HEK293 (cell line): Measurements from ENCODE around the gene C3.

Experiments
- KLF1 ChIP-seq: fragments of 450-650 bp; formaldehyde crosslinking; IDR thresholded peaks from 2 replicates; pipeline ENCODE4 v1.5.1; 2016; ENCODE audit warnings: missing biosample characterization, missing genetic modification characterization
- KLF16 ChIP-seq: fragments of 450-650 bp; formaldehyde crosslinking; IDR thresholded peaks from 2 replicates; pipeline ENCODE4 v1.5.1; 2017; ENCODE audit warnings: missing biosample characterization, missing genetic modification characterization
- KLF8 ChIP-seq: fragments of 450-650 bp; formaldehyde crosslinking; IDR thresholded peaks from 2 replicates; pipeline ENCODE4 v1.5.1; 2016; ENCODE audit warnings: missing biosample characterization, missing genetic modification characterization
- KLF9 ChIP-seq: fragments of 450-650 bp; formaldehyde crosslinking; IDR thresholded peaks from 2 replicates; pipeline ENCODE4 v1.5.1; 2016; ENCODE audit warnings: missing biosample characterization, missing genetic modification characterization, low read depth
- OVOL3 ChIP-seq: fragments of 450-650 bp; formaldehyde crosslinking; IDR thresholded peaks from 2 replicates; pipeline ENCODE4 v1.5.1; 2016; ENCODE audit warnings: missing biosample characterization, missing genetic modification characterization
- PRDM6 ChIP-seq: fragments of 450-650 bp; formaldehyde crosslinking; IDR thresholded peaks from 2 replicates; pipeline ENCODE4 v1.5.1; 2017; ENCODE audit warnings: missing biosample characterization, missing genetic modification characterization
- SALL2 ChIP-seq: fragments of 450-650 bp; formaldehyde crosslinking; IDR thresholded peaks from 2 replicates; pipeline ENCODE4 v1.5.0; 2017; ENCODE audit warnings: missing biosample characterization, mild to moderate bottlenecking, missing genetic modification characterization, borderline replicate concordance
- SP3 ChIP-seq: fragments of 450-650 bp; formaldehyde crosslinking; IDR thresholded peaks from 2 replicates; pipeline ENCODE4 v1.5.1; 2016; ENCODE audit warnings: missing biosample characterization, missing genetic modification characterization
- ZBTB7A ChIP-seq: fragments of 450-650 bp; formaldehyde crosslinking; IDR thresholded peaks from 2 replicates; pipeline ENCODE4 v1.5.1; 2016; ENCODE audit warnings: low read depth, missing biosample characterization, missing genetic modification characterization
- ZEB2 ChIP-seq: fragments of 450-650 bp; formaldehyde crosslinking; IDR thresholded peaks from 2 replicates; pipeline ENCODE4 v1.5.1; 2016; ENCODE audit warnings: missing biosample characterization, missing genetic modification characterization
- ZFHX2 ChIP-seq: fragments of 450-650 bp; formaldehyde crosslinking; conservative IDR thresholded peaks from 2 replicates; pipeline ENCODE4 v1.5.1; 2016; ENCODE audit warnings: missing biosample characterization, missing genetic modification characterization
- ZNF138 ChIP-seq: fragments of 450-650 bp; formaldehyde crosslinking; IDR thresholded peaks from 2 replicates; pipeline ENCODE4 v1.5.1; 2016; ENCODE audit warnings: missing biosample characterization, missing genetic modification characterization, borderline replicate concordance
- ZNF146 ChIP-seq: fragments of 450-650 bp; formaldehyde crosslinking; IDR thresholded peaks from 2 replicates; pipeline ENCODE4 v1.5.1; 2016; ENCODE audit warnings: missing biosample characterization, missing genetic modification characterization
- ZNF274 ChIP-seq, 2 experiments: fragments of 200-500 bp in 1 of 2; fragments of 450-650 bp in 1 of 2; sonication (Bioruptor generic) in 1 of 2; formaldehyde crosslinking in 1 of 2; IDR thresholded peaks; 2 replicates each; pipeline versions ENCODE4 v1.5.1 to v1.6.1; 2014 to 2016; ENCODE audit warnings: borderline replicate concordance in 1 of 2, inconsistent platforms in 1 of 2, low read length in 1 of 2, missing biosample characterization in 1 of 2, missing genetic modification characterization in 1 of 2
- ZNF280C ChIP-seq: fragments of 450-650 bp; formaldehyde crosslinking; IDR thresholded peaks from 2 replicates; pipeline ENCODE4 v1.5.1; 2016; ENCODE audit warnings: missing biosample characterization, missing genetic modification characterization
- ZNF530 ChIP-seq: fragments of 450-650 bp; formaldehyde crosslinking; IDR thresholded peaks from 2 replicates; pipeline ENCODE4 v1.5.1; 2016; ENCODE audit warnings: low read depth, missing biosample characterization, missing genetic modification characterization
- ZNF548 ChIP-seq: fragments of 450-650 bp; formaldehyde crosslinking; IDR thresholded peaks from 2 replicates; pipeline ENCODE4 v1.5.1; 2016; ENCODE audit warnings: missing biosample characterization, missing genetic modification characterization
- ZNF600 ChIP-seq: fragments of 450-650 bp; formaldehyde crosslinking; IDR thresholded peaks from 2 replicates; pipeline ENCODE4 v1.5.1; 2016; ENCODE audit warnings: missing biosample characterization, missing genetic modification characterization
- ZNF610 ChIP-seq: fragments of 450-650 bp; formaldehyde crosslinking; IDR thresholded peaks from 2 replicates; pipeline ENCODE4 v1.5.1; 2016; ENCODE audit warnings: missing biosample characterization, missing genetic modification characterization, borderline replicate concordance
- ZNF645 ChIP-seq: fragments of 450-650 bp; formaldehyde crosslinking; IDR thresholded peaks from 2 replicates; pipeline ENCODE4; 2016; ENCODE audit warnings: missing biosample characterization, missing genetic modification characterization
- ZNF654 ChIP-seq: fragments of 450-650 bp; formaldehyde crosslinking; IDR thresholded peaks from 2 replicates; pipeline ENCODE4 v1.5.1; 2016; ENCODE audit warnings: low read depth, missing biosample characterization, missing genetic modification characterization
- ZNF670 ChIP-seq: fragments of 450-650 bp; formaldehyde crosslinking; IDR thresholded peaks from 2 replicates; pipeline ENCODE4 v1.5.1; 2016; ENCODE audit warnings: missing biosample characterization, missing genetic modification characterization, low read depth
- ZNF701 ChIP-seq: fragments of 450-650 bp; formaldehyde crosslinking; IDR thresholded peaks from 2 replicates; pipeline ENCODE4 v1.5.1; 2016; ENCODE audit warnings: missing biosample characterization, missing genetic modification characterization
- ZNF785 ChIP-seq: fragments of 450-650 bp; formaldehyde crosslinking; IDR thresholded peaks from 2 replicates; pipeline ENCODE4 v1.5.1; 2016; ENCODE audit warnings: missing biosample characterization, missing genetic modification characterization
- ZSCAN4 ChIP-seq: fragments of 450-650 bp; formaldehyde crosslinking; IDR thresholded peaks from 2 replicates; pipeline ENCODE4 v1.5.1; 2017; ENCODE audit warnings: missing biosample characterization, missing genetic modification characterization
- ZSCAN5A ChIP-seq: fragments of 450-650 bp; formaldehyde crosslinking; IDR thresholded peaks from 2 replicates; pipeline ENCODE4 v1.5.1; 2016; ENCODE audit warnings: missing biosample characterization, missing genetic modification characterization
- TF ChIP-seq, protein P1 (sequence below): fragments of 450-650 bp; IDR thresholded peaks from 2 replicates; pipeline ENCODE4 v1.5.1; 2018; ENCODE audit warnings: missing biosample characterization, missing genetic modification characterization
- TF ChIP-seq, protein P2 (sequence below): fragments of 450-650 bp; formaldehyde crosslinking; IDR thresholded peaks from 2 replicates; pipeline ENCODE4 v1.5.1; 2016; ENCODE audit warnings: missing biosample characterization, missing genetic modification characterization

Gene C3

GRCh38 chr19:6677883-6678689, 42.4 kb downstream of the C3 start (continued):
- TF ChIP-seq ZNF645 (tag by site-specific recombination): no peak
- no peak for TF ChIP-seq ZNF548 (tag by site-specific recombination)
- TF ChIP-seq, protein P1, sequence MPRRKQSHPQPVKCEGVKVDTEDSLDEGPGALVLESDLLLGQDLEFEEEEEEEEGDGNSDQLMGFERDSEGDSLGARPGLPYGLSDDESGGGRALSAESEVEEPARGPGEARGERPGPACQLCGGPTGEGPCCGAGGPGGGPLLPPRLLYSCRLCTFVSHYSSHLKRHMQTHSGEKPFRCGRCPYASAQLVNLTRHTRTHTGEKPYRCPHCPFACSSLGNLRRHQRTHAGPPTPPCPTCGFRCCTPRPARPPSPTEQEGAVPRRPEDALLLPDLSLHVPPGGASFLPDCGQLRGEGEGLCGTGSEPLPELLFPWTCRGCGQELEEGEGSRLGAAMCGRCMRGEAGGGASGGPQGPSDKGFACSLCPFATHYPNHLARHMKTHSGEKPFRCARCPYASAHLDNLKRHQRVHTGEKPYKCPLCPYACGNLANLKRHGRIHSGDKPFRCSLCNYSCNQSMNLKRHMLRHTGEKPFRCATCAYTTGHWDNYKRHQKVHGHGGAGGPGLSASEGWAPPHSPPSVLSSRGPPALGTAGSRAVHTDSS (tag by site-specific recombination): no peak
- TF ChIP-seq KLF1 (tag by site-specific recombination): peak; percentile 100
- TF ChIP-seq ZNF785 (tag by site-specific recombination): no peak
- no peak for TF ChIP-seq OVOL3 (tag by site-specific recombination)
- TF ChIP-seq ZNF274 (IDR thresholded peaks at IDR 0.05; ENCODE audit: low read length): no peak
- no peak for TF ChIP-seq ZNF274 (tag by site-specific recombination; IDR thresholded peaks at IDR 0.05; ENCODE audit: borderline replicate concordance)
- no peak for TF ChIP-seq PRDM6
- no peak for TF ChIP-seq ZNF530
- no peak for TF ChIP-seq ZNF654 (tag by site-specific recombination)
- TF ChIP-seq ZSCAN4 (tag by site-specific recombination): no peak
- TF ChIP-seq ZNF146: no peak
- no peak for TF ChIP-seq SALL2 (tag by site-specific recombination)
- TF ChIP-seq ZBTB7A (tag by site-specific recombination): no peak
- TF ChIP-seq KLF8 (tag by site-specific recombination): peak; percentile 99
- TF ChIP-seq ZEB2 (tag by site-specific recombination): no peak
- no peak for TF ChIP-seq ZNF280C
- TF ChIP-seq ZNF600 (tag by site-specific recombination): no peak
- peak; percentile 77 for TF ChIP-seq ZFHX2 (tag by site-specific recombination)
- peak; percentile 99 for TF ChIP-seq SP3 (tag by site-specific recombination)
- TF ChIP-seq ZNF138: no peak
- TF ChIP-seq ZNF610 (tag by site-specific recombination): no peak
- no peak for TF ChIP-seq ZSCAN5A (tag by site-specific recombination)
- TF ChIP-seq, protein P2, sequence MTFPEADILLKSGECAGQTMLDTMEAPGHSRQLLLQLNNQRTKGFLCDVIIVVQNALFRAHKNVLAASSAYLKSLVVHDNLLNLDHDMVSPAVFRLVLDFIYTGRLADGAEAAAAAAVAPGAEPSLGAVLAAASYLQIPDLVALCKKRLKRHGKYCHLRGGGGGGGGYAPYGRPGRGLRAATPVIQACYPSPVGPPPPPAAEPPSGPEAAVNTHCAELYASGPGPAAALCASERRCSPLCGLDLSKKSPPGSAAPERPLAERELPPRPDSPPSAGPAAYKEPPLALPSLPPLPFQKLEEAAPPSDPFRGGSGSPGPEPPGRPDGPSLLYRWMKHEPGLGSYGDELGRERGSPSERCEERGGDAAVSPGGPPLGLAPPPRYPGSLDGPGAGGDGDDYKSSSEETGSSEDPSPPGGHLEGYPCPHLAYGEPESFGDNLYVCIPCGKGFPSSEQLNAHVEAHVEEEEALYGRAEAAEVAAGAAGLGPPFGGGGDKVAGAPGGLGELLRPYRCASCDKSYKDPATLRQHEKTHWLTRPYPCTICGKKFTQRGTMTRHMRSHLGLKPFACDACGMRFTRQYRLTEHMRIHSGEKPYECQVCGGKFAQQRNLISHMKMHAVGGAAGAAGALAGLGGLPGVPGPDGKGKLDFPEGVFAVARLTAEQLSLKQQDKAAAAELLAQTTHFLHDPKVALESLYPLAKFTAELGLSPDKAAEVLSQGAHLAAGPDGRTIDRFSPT: no peak
- TF ChIP-seq ZNF670 (tag by site-specific recombination): no peak
- peak; percentile 100 for TF ChIP-seq KLF9 (tag by site-specific recombination)
- peak; percentile 75; the same call in 1 of the 2 replicates for TF ChIP-seq KLF16
- TF ChIP-seq ZNF701 (tag by site-specific recombination): no peak
